Fibroblast of lung (primary cell): ENCODE results near the gene STAB2. TPM values are rescaled to one million over a fixed set of nuclear protein-coding genes. Genes with fewer than 3 reads are reported as not detected.

Experiments used
- DNase-seq, 2 donors: peaks; one replicate each; pipeline versions ENCODE4 v3.0.0 to v3.0.0-alpha.2; 2010; ENCODE audit warnings: low read depth in 2 of 2
- H2AFZ ChIP-seq: 2 replicates; pipeline ENCODE4 v1.5.1; 2012; ENCODE audit warnings: low read length, control low read depth, inconsistent platforms
- H3K27ac ChIP-seq: 2 replicates; pipeline ENCODE4 v1.5.1; 2011; ENCODE audit warnings: low read length, control low read depth; ENCODE audit not compliant: insufficient read depth
- H3K27me3 ChIP-seq: 2 replicates; pipeline ENCODE4 v1.5.1; 2011; ENCODE audit warnings: mild to moderate bottlenecking, low read length; ENCODE audit not compliant: control insufficient read depth, insufficient read depth
- H3K36me3 ChIP-seq: 2 replicates; pipeline ENCODE4 v1.5.1; 2011; ENCODE audit warnings: low read length; ENCODE audit not compliant: control insufficient read depth, insufficient read depth
- H3K4me1 ChIP-seq: 2 replicates; pipeline ENCODE4 v1.5.1; 2011; ENCODE audit warnings: low read length; ENCODE audit not compliant: control insufficient read depth, insufficient read depth; ENCODE audit errors: extremely low read depth
- H3K4me2 ChIP-seq: 2 replicates; pipeline ENCODE4 v1.5.1; 2011; ENCODE audit warnings: low read length, control low read depth; ENCODE audit not compliant: insufficient read depth; ENCODE audit errors: extremely low read depth
- H3K4me3 ChIP-seq, 4 experiments: fragments of 200-600 bp in 1 of 4; sonication (generic) in 1 of 4; replicated peaks in 1 of 4; 2 replicates each; pipeline ENCODE4 v1.5.1; 2011 to 2016; ENCODE audit warnings: low read length in 4 of 4, low read depth in 3 of 4, mild to moderate bottlenecking in 3 of 4, control low read depth in 2 of 4, inconsistent platforms in 1 of 4, mixed read lengths in 1 of 4; ENCODE audit not compliant: insufficient read depth in 1 of 4; ENCODE audit errors: control extremely low read depth in 1 of 4
- H3K79me2 ChIP-seq: 2 replicates; pipeline ENCODE4 v1.5.1; 2012; ENCODE audit warnings: mild to moderate bottlenecking, low read length, inconsistent platforms; ENCODE audit not compliant: control insufficient read depth, insufficient read depth
- H3K9ac ChIP-seq: 2 replicates; pipeline ENCODE4 v1.5.1; 2011; ENCODE audit warnings: mild to moderate bottlenecking, low read length, control low read depth; ENCODE audit not compliant: insufficient read depth
- H3K9me3 ChIP-seq: 2 replicates; pipeline ENCODE4 v1.5.1; 2012; ENCODE audit warnings: low read depth, low read length; ENCODE audit not compliant: control insufficient read depth, insufficient read depth
- H4K20me1 ChIP-seq: 2 replicates; pipeline ENCODE4 v1.5.1; 2011; ENCODE audit warnings: low read length; ENCODE audit not compliant: control insufficient read depth, insufficient read depth; ENCODE audit errors: extremely low read depth
- EZH2 ChIP-seq: IDR thresholded peaks from 2 replicates; pipeline ENCODE4 v1.5.1; 2012; ENCODE audit warnings: low read length, control low read depth, mild to moderate bottlenecking; ENCODE audit errors: missing control alignments
- polyA plus RNA-seq, 2 donors: library from polyadenylated mRNA; depleted of rRNA in 1 of 2; stranded (reverse) in 1 of 2; unstranded in 1 of 2; fragments of >200 nt; gene quantifications; 2 replicates each; pipeline ENCODE4 v1.2.1, GENCODE V29; 2011 to 2012; ENCODE audit warnings: missing spikeins in 1 of 2
- total RNA-seq: library from RNA; depleted of rRNA; stranded (reverse); fragments of >200 nt; gene quantifications from 2 replicates; pipeline ENCODE4 v1.2.1, GENCODE V29; 2014
- TF ChIP-seq, protein P1 (sequence below), 2 donors: IDR thresholded peaks in 1 of 2; conservative IDR thresholded peaks in 1 of 2; 1 replicate in 1 of 2; 2 replicates in 1 of 2; pipeline ENCODE4 v1.5.1; 2011 to 2012; ENCODE audit warnings: low read length in 2 of 2, control low read depth in 1 of 2, inconsistent platforms in 1 of 2, low read depth in 1 of 2, mild to moderate bottlenecking in 1 of 2

Gene STAB2
- total and polyA plus RNA-seq, 2 donors (not counting 1 experiment from before 2014, with no cell fraction given), result not detected

DNA sequence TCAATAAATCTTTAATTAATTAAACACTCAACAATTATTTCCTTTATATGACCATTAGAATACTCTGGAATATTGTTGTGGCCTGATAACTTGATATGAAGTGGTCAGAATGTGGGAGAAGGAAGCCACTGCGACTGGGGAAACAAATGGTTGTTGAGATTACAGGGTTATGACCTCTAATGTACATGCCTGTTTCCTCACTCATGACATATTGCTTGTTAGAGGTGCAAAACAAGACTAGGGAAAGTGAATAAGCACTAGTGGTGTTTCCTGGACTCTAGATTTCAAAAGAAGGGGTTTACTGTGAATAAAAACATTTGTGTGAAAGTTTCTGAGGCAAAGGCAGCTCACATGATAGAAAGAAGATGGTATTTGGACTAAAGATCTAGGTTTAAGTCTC is 53.3 kb downstream of the STAB2 start:
- Histone ChIP-seq H3K36me3 (no peaks in the 10 kb centered on the region), H3K9ac (no peak overlapping the region), H3K9me3 (no peaks in the 10 kb centered on the region), H3K27ac (no peak overlapping the region), H3K4me3 (no peak overlapping the region), H3K4me2 (no peak overlapping the region), H2AFZ (no peak overlapping the region), H3K79me2 (no peaks in the 10 kb centered on the region), H3K4me1 (no peaks in the 10 kb centered on the region), H3K27me3 (no peaks in the 10 kb centered on the region), H4K20me1 (no peaks in the 10 kb centered on the region)
- TF ChIP-seq EZH2, result no peak
- TF ChIP-seq, protein P1, sequence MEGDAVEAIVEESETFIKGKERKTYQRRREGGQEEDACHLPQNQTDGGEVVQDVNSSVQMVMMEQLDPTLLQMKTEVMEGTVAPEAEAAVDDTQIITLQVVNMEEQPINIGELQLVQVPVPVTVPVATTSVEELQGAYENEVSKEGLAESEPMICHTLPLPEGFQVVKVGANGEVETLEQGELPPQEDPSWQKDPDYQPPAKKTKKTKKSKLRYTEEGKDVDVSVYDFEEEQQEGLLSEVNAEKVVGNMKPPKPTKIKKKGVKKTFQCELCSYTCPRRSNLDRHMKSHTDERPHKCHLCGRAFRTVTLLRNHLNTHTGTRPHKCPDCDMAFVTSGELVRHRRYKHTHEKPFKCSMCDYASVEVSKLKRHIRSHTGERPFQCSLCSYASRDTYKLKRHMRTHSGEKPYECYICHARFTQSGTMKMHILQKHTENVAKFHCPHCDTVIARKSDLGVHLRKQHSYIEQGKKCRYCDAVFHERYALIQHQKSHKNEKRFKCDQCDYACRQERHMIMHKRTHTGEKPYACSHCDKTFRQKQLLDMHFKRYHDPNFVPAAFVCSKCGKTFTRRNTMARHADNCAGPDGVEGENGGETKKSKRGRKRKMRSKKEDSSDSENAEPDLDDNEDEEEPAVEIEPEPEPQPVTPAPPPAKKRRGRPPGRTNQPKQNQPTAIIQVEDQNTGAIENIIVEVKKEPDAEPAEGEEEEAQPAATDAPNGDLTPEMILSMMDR (conservative IDR thresholded peaks at IDR 0.05 in 1 of 2, IDR thresholded peaks at IDR 0.05 in 1 of 2; ENCODE audit: low read depth in 1 of 2, low read length in 2 of 2), result no peak
- no peak for DNase-seq

DNA sequence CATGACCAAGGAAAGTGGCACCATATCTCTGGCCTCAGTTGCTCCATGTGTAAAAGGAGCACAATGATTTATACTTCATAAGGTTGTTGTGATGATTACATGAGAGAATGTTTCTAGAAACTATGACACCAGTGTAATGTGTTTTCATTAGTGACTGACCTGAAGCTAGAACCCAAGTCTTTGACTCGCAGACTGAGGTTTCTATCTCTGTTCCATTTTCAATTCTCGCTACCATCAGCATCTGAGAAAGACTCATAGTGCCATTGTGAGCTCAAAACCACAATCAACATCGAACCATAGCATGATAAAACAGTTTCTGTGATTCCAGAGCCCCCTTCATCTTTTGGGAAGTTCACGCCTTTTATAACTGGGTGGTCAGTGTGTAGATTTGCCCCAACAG is 53.8 kb downstream of the STAB2 start:
- no peak overlapping the region for H2AFZ ChIP-seq
- H3K4me2 ChIP-seq, result no peak overlapping the region
- no peaks in the 10 kb centered on the region for H3K4me1 ChIP-seq
- no peaks in the 10 kb centered on the region for H3K36me3 ChIP-seq
- H3K9ac ChIP-seq, result no peak overlapping the region
- DNase-seq, result no peak
- H3K79me2 ChIP-seq, result no peaks in the 10 kb centered on the region
- no peak overlapping the region for H3K4me3 ChIP-seq
- no peak overlapping the region for H3K27ac ChIP-seq
- no peaks in the 10 kb centered on the region for H3K27me3 ChIP-seq
- no peaks in the 10 kb centered on the region for H4K20me1 ChIP-seq
- no peaks in the 10 kb centered on the region for H3K9me3 ChIP-seq
- TF ChIP-seq, protein P1 (conservative IDR thresholded peaks at IDR 0.05 in 1 of 2, IDR thresholded peaks at IDR 0.05 in 1 of 2; ENCODE audit: low read depth in 1 of 2, low read length in 2 of 2), result no peak
- TF ChIP-seq EZH2, result no peak

DNA sequence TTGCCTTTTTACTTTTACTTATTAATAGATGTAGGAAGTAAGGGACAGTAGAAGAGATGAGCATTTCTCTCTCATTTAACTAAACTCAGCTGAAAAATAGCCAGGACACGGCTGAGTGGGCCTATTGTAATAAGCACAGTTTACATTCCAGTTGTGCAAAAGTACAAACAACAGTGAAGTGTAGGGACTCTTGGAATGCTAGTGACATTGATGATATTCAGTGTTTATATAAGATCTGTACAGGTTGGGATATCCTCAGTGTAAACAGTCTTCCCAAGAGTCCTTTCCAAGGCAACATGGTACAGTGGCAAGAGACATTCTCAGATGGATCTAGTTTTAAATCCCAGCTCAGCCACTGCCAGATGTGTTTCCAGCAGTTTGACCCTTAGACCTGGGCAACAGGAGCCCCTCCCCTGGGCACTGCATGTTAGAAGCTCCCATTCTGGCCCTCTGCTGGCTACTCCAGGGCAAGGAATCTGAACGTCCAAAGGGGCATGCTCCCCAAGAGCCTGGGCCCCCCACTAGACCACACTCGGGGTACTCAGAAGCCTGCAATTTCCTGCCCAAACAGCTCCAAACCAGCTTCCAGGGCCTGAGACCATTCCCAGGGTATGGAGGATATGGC is 55.3 kb downstream of the STAB2 start:
- Histone ChIP-seq H3K9ac (no peak overlapping the region), H4K20me1 (no peaks in the 10 kb centered on the region), H3K27ac (no peak overlapping the region), H3K9me3 (no peaks in the 10 kb centered on the region), H3K4me1 (no peaks in the 10 kb centered on the region), H2AFZ (no peak overlapping the region), H3K27me3 (no peaks in the 10 kb centered on the region), H3K36me3 (no peaks in the 10 kb centered on the region), H3K79me2 (no peaks in the 10 kb centered on the region), H3K4me2 (no peak overlapping the region), H3K4me3 (no peak overlapping the region)
- DNase-seq, result no peak
- TF ChIP-seq, protein P1 (conservative IDR thresholded peaks at IDR 0.05 in 1 of 2, IDR thresholded peaks at IDR 0.05 in 1 of 2; ENCODE audit: low read depth in 1 of 2, low read length in 2 of 2), result no peak
- TF ChIP-seq EZH2, result no peak
